LNCAP (cell line): ENCODE results near the gene ARFIP1.

Experiments used
- CTCF ChIP-seq: fragments of 450-650 bp; IDR thresholded peaks from 2 replicates; pipeline ENCODE4 v1.5.1; 2017; ENCODE audit warnings: mild to moderate bottlenecking

The ARFIP1 gene

DNA sequence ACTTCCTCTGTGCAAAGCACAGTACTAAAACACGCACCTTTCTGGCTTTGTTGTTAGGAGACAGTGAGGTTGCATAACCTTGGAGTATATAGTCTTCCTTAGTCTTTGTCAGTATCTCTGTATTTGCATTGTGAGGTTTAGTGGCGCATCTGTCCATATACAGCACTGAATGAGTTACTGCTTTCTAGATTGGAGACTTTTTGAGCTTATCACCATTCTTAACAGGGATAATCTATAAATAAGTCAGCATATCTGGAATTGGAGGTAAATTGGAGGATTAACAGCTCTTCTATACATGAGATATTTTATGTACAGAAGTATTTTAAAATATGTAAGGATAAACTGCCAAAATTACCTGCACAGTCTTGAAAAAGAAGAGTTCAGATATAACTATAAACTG, 160.7 kb downstream of the ARFIP1 start:
- TF ChIP-seq CTCF, result no peak

GRCh38 chr4:152941411-152941810, 161.7 kb downstream of the ARFIP1 start:
- no peak for TF ChIP-seq CTCF

- TF ChIP-seq CTCF, result no peak
Measured at GRCh38 chr4:152942346-152942745, 162.6 kb downstream of the ARFIP1 start.

DNA sequence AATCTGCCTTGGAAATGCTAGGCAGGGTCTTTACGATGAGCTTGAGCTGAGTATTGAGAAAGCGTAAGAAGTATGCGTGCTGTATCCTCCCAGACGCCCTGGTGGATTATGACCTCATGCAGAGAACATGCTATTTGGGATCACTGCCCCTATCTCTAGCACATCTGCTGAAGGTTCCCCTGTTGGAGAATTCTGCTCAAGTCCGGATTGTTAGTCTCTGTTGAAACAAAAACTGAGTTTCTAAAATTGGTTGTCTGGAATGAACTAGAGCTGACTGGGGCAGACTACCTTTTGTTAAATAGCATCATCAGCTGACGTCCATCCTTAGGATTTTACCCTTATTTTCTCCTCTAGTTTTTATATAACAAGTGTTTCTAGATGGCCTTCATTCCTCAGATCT, 163.9 kb downstream of the ARFIP1 start:
- TF ChIP-seq CTCF, result no peak

DNA sequence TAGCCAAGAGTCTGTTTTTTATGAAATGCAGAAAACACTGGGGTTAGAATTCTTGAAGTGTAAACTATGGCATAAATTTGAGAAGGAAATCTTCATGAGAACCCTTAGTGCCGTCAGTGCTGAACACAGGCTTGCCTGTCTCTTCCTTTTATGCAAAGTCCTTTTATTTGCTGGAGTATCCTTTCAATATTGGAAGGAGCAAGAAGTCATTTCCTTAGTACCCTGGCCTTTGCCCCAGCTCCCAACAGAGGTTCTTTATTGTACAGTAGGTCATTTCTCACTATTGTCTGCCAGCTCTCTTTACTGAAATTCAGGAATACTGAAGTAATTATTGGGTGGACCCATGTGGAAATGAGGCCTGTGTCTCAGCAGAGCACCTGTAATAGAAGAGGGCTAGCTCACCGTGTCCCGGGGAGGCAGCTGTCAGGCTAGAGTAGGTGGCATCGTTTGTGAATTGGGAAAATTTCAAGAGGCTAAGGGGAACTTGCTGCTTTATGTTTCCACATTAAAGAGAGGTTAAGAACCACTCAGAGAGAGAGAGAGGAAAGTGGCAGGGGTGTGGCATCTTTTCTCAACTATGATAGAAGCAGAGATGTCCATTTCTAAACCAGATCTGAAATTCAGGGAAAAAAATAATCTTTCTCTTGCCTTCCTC, 165.0 kb downstream of the ARFIP1 start:
- TF ChIP-seq CTCF, result no peak

DNA sequence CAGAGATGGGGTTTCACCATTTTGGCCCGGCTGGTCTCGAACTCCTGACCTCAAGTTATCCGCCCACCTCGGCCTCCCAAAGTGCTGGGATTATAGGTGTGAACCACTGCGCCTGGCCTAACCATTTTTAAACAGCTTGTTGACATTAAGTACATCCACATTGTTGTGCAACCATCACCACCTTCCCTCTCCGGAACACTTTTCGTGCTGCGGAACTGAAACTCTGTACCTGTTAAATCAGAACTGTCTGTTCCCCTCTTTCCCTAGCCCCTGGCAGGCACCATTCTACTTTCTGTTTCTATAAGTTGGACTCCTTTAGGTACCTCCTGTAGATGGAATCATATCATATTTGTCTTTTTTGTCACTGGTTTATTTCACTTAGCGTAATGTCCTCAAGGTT, 165.9 kb downstream of the ARFIP1 start:
- no peak for TF ChIP-seq CTCF

- no peak for TF ChIP-seq CTCF
Measured at GRCh38 chr4:152946446-152946845, 166.7 kb downstream of the ARFIP1 start.

DNA sequence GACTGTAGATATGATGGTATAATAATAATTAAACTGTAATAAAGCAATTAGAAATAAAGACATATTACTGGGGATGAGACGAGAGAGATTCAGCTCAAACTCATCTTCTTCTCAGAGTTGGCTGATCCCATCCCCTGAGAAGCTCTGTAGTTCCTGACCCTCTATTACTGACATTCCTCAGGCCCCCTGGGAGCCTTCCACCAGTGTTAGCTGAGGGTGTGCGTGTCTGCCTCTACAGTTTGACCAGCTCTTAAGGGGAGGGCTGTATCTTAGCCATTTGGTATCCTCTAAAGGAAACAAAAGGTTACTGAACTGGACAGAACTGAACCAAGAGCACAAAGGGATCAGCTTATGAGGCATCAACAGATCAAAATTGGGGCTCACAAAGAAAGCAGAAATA, 167.6 kb downstream of the ARFIP1 start:
- no peak for TF ChIP-seq CTCF
